AG10803 (cell line): ENCODE data around the gene HLA-DRB5.
"Not testable (repeated sequence)": the region's sequence is repeated elsewhere in the genome, so short reads cannot be mapped to it uniquely, and the experiment has no call there.

ENCODE experiments used
- DNase-seq: peaks from one replicate; pipeline ENCODE4 v3.0.0; 2010; ENCODE audit warnings: low read depth
- H3K4me3 ChIP-seq: 2 replicates; pipeline ENCODE4 v1.5.1; 2011; ENCODE audit warnings: mild to moderate bottlenecking, low read length, control low read depth
- TF ChIP-seq, protein P1 (sequence below): conservative IDR thresholded peaks from 2 replicates; pipeline ENCODE4 v1.5.1; 2011; ENCODE audit warnings: mild to moderate bottlenecking, low read length, control low read depth, inconsistent platforms

Gene HLA-DRB5

DNA sequence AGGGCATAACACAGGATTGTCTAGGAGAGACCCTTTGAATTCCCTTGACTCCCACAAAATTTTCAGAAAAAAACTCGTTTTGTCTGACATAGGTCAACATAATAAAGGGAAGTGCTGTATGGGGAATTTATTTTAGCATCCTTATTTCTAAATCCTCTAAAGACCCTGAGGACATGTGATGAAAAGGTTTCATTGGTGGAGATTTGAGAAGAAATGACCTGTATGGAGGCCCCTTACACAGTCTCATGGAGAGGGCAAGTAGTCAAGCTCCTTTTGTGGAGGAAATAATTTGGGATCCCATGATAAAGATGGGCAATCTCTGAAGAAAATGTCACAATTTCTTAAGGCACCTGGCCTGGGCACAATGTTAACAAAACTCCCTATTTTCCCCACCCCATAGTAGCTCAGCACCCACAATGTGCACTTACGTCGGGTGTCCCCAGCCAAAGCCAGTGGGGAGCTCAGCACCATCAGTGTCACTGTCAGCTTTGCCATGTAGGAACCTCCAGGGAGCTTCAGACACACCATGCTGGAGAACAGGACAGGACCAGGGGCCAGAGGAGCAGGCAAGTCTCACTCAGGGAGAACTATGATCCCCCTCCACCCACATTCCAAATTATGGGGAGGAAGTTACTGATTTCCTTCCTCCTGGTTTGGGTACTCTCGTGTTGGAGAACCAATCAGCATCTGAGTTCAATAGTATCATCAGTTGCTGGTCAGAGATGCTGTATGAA lies at the start of gene HLA-DRB5:
HLA-DRB5 (minus strand) TSS at position 591 of the 734 bp plus-strand sequence; CDS start at position 528, 63 bp downstream.
- H3K4me3 ChIP-seq, result no peak within 1 kb of the TSS
- TF ChIP-seq, protein P1, sequence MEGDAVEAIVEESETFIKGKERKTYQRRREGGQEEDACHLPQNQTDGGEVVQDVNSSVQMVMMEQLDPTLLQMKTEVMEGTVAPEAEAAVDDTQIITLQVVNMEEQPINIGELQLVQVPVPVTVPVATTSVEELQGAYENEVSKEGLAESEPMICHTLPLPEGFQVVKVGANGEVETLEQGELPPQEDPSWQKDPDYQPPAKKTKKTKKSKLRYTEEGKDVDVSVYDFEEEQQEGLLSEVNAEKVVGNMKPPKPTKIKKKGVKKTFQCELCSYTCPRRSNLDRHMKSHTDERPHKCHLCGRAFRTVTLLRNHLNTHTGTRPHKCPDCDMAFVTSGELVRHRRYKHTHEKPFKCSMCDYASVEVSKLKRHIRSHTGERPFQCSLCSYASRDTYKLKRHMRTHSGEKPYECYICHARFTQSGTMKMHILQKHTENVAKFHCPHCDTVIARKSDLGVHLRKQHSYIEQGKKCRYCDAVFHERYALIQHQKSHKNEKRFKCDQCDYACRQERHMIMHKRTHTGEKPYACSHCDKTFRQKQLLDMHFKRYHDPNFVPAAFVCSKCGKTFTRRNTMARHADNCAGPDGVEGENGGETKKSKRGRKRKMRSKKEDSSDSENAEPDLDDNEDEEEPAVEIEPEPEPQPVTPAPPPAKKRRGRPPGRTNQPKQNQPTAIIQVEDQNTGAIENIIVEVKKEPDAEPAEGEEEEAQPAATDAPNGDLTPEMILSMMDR, result no peak

DNA sequence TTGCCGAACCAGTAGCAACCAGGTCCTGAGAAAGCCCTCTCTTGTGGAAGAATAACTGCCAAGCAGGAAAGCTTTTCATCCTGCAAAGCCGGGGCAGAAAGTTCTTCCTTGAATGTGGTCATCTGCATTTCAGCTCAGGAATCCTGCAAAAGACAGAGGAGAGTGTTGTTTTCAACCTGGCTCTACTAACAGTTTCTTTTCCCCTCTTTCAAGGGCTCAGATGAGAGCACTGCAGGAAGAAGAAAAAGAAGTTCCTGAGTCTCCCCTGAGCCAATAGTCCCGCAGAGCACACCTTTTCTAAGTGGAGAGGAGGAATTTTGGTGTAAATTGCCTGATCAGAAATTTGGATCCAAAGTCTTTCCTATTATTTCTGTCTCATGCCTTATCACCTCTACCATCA lies 48.9 kb upstream of the HLA-DRB5 start:
- TF ChIP-seq, protein P1, result no peak
- no peak for DNase-seq
- no peak overlapping the region for H3K4me3 ChIP-seq

More for the DNA sequence above, at the start of gene HLA-DRB5:
- DNase-seq, result no peak

DNA sequence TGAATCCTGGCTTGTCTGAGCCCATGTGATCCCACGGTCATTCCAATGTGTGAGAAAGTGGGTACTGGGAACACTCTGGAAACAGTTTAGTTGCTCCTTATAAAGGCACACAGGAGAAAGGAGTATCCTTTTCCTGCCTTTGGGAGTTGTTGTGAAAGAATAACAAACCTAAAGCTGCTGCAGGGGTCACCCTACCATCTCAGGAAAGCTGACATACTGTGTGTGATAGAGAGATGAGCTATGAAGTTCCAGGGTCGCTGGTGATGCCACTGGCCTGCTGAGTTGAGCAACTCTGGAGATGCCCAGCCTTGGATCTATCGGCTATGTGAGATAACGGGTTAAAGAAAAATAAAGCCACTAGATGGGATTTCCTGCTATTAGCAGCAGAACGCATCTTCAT lies 47.4 kb upstream of the HLA-DRB5 start:
- not testable (repeated sequence) for H3K4me3 ChIP-seq, DNase-seq

DNA sequence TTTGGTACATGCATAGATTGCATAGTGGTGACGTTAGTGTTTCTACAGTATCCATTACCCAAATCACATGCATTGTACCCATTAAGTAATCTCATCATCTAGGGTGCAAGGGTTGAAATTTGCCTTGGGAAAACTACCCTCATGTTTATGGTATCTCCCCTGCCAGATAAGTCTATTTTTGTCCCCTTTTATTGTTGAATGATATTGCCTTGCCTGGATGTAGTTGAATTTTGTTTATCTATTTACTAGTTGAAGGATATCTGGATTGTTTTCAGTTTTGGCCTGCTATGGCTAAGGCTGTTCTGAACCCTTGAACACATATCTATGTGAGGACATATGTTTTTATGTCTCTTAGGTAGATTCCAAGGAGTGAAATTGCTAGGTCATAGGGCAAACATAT lies 46.2 kb upstream of the HLA-DRB5 start:
- TF ChIP-seq, protein P1, result no peak

DNA sequence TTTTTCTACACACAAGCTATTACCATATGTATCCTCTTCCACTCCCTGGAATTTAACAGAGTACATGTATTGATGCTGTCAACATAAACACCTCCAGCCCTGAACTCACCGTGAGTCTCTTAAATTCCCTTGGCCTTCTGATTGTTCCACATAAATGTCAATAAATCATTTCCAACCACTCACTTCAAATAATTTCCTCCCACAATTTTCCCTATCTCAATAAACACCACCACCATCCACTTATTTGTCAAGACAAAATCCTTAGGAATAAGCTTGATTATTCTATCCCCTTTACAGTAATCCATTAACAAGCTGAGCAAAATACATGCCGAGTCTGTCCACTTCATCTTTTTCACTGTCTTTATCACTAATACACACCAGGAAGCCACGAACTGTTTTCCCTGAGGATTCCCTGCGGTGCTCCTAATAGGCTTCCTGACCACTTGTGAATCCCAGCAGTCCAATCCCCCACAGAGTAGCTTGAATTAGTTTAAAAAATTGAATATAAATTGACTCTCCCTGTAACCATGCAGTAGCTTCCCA lies 40.3 kb upstream of the HLA-DRB5 start:
- TF ChIP-seq, protein P1, result no peak
- DNase-seq, result no peak
- H3K4me3 ChIP-seq, result no peak overlapping the region

More for the DNA sequence above, 46.2 kb upstream of the HLA-DRB5 start:
- no peak for DNase-seq
- H3K4me3 ChIP-seq, result no peak overlapping the region

DNA sequence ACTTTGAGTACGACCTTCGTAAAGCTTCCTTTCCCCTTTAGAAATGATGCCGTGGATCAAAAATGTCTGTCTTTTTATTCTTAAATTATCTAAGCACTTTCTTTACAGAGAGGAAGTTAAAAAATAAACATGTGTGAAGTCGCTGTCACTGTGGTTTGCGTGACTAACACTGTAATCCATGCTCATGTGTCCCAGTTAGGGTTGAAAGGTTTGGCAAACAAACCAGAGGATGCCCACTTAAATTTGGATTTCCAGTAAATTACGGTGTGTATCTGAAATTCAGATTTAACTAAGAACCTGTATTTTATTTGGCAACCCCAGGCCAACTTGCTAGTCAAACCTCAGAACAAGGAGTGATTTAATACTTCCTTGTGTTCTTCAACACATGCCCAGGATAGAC lies 38.5 kb upstream of the HLA-DRB5 start:
- TF ChIP-seq, protein P1, result no peak
- DNase-seq, result no peak
- no peak overlapping the region for H3K4me3 ChIP-seq

DNA sequence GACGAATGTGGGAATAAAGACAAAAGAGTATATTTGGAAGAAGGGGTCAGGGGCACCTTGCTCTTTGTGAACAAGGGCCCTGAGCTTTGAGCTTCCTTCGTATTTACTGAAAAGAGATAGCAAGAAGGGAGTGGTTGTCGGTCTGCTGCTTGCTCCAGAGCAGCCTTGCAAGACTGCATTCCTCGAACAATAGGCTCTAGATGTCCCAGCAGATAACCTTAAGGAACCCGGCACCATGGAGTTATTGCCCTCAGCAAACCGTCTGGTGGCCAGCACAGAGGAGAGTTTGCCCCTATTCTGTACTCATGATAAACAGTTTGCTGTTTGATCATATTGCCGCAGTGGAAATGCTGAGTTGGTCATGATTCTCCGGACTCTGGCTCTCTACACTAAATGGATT lies 36.9 kb upstream of the HLA-DRB5 start:
- no peak for DNase-seq
- no peak overlapping the region for H3K4me3 ChIP-seq
- TF ChIP-seq, protein P1, result no peak
